Retinal pigment epithelial cell (primary cell): Measurements from ENCODE around the gene CAMSAP3.

ENCODE experiments used
- DNase-seq: peaks from one replicate; pipeline ENCODE4 v3.0.0-alpha.2; 2010; ENCODE audit warnings: low read depth
- H3K4me3 ChIP-seq: 2 replicates; pipeline ENCODE4 v1.5.1; 2011; ENCODE audit warnings: mild to moderate bottlenecking, low read length, control low read depth, moderate library complexity
- CTCF ChIP-seq: conservative IDR thresholded peaks from 2 replicates; pipeline ENCODE4 v1.5.1; 2011; ENCODE audit warnings: low read depth, low read length, control low read depth, inconsistent platforms

The CAMSAP3 gene

GRCh38 chr19:7611541-7612279 is 16.0 kb downstream of the CAMSAP3 start:
- DNase-seq = no peak
- no peak overlapping the region for H3K4me3 ChIP-seq
- no peak for TF ChIP-seq CTCF

- DNase-seq = no peak
- TF ChIP-seq CTCF = no peak
- H3K4me3 ChIP-seq = no peak overlapping the region
These were observed 16.9 kb downstream of the CAMSAP3 start for GRCh38 chr19:7612282-7613274.

- H3K4me3 ChIP-seq = no peak overlapping the region
- TF ChIP-seq CTCF = no peak
- DNase-seq = no peak
These were observed 19.4 kb downstream of the CAMSAP3 start for GRCh38 chr19:7614859-7615741.

- TF ChIP-seq CTCF = no peak
- H3K4me3 ChIP-seq = no peak overlapping the region
- DNase-seq = no peak
These were observed 21.5 kb downstream of the CAMSAP3 start for GRCh38 chr19:7617172-7617571.

- H3K4me3 ChIP-seq = no peak overlapping the region
- no peak for TF ChIP-seq CTCF
- no peak for DNase-seq
These were observed 22.1 kb downstream of the CAMSAP3 start for GRCh38 chr19:7617735-7618134.

- TF ChIP-seq CTCF = no peak
- DNase-seq = no peak
- H3K4me3 ChIP-seq = no peak overlapping the region
These were observed 22.7 kb downstream of the CAMSAP3 start for GRCh38 chr19:7618348-7618747.
